ENCODE data around the gene PRKG1.
"Not testable (repeated sequence)": the region's sequence is repeated elsewhere in the genome, so short reads cannot be mapped to it uniquely, and the experiment has no call there.

The PRKG1 gene

DNA sequence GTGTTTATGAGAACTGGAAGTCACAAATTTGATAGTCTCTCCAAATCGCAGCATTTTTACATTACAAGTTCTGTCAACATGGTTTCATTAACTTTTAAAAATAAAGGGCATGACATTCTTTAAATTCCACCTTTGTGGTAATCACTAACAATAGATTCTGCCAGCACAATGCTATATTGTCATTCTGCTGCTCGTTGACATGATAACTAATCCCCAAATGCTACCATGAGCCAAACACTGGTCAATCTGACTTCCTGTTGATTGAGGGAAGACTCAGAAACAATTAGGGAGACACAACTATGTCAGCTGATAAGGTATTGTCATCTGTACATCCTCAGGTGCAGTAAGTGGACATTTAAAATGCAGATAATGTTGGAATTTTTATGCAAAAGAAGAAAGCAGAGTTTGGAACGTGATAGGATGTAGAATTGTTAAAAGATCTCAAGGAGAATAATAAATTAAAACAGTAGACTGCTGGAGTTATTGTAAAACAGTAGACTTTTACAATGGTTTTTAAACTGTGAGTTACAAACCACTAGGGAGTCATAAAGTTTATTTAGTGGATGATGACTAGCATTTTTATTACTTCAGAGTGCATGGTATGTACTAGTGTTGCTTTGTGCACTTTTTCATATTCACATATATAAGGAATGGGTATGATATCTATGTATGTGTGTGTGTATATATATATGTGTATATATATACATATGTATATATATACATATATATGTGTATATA is 1113.4 kb downstream of the PRKG1 start:
- Mint-ChIP-seq H3K27ac (no peak overlapping the region), H3K4me1 (ENCODE audit: low read depth) (no peaks in the 10 kb centered on the region), H3K36me3 (ENCODE audit: low read depth) (no peaks in the 10 kb centered on the region), H3K9me3 (no peaks in the 10 kb centered on the region), H3K4me3 (no peak overlapping the region), H3K27me3 (no peaks in the 10 kb centered on the region)
- no peak for DNase-seq

- Mint-ChIP-seq H3K27me3 (no peaks in the 10 kb centered on the region), H3K4me3 (no peak overlapping the region)
These were observed 1116.8 kb downstream of the PRKG1 start for GRCh38 chr10:52191049-52191448.

DNA sequence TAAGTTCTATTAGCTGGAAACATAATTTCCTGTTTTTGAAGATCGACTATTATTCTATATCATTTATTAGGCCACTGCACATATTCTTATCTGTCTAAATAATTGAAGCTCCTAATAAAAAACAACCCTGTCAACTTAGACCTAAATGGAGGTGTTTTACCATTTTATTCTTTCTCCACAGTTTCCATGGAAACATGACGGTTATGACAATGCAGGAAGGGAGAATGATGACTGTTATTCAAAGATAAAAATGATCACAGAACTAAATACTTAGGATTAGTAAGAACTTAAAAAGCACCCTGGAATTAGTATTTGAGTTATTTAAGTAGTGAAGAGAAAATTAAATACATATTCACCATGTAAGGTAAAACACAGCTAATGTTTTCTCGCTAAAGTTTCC is 1119.9 kb downstream of the PRKG1 start:
- Mint-ChIP-seq H3K36me3 (ENCODE audit: low read depth) (no peaks in the 10 kb centered on the region), H3K27me3 (no peaks in the 10 kb centered on the region), H3K4me3 (no peak overlapping the region), H3K27ac (no peak overlapping the region), H3K9me3 (no peaks in the 10 kb centered on the region), H3K4me1 (ENCODE audit: low read depth) (no peaks in the 10 kb centered on the region)
- DNase-seq = no peak

More at GRCh38 chr10:52191049-52191448, 1116.8 kb downstream of the PRKG1 start:
- DNase-seq = no peak
- Mint-ChIP-seq H3K36me3 (ENCODE audit: low read depth) (no peaks in the 10 kb centered on the region), H3K9me3 (no peaks in the 10 kb centered on the region), H3K27ac (no peak overlapping the region), H3K4me1 (ENCODE audit: low read depth) (no peaks in the 10 kb centered on the region)

DNA sequence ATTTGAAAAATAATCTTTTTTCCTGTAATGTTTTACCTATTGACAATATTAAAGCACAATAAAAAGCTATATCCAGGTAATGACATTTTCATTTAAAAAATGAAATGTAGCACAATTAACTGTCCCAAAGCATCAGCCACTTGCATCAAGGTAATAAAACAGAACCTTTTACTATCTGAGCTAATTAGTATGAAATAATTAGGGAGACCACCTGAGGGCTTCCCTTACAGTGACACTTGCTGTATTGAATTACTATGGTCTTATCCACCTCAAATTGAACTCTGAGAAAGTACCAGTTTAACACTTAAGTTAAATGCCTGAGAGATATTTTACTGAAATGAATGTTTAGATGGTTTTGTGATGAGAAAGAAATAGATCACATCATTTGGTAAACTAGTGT is 1120.4 kb downstream of the PRKG1 start:
- no peak for DNase-seq
- no peak overlapping the region for H3K4me3 Mint-ChIP-seq
- no peaks in the 10 kb centered on the region for H3K4me1 Mint-ChIP-seq (ENCODE audit: low read depth)
- no peaks in the 10 kb centered on the region for H3K36me3 Mint-ChIP-seq (ENCODE audit: low read depth)
- H3K27ac Mint-ChIP-seq = no peak overlapping the region
- H3K9me3 Mint-ChIP-seq = no peaks in the 10 kb centered on the region
- H3K27me3 Mint-ChIP-seq = no peaks in the 10 kb centered on the region

DNA sequence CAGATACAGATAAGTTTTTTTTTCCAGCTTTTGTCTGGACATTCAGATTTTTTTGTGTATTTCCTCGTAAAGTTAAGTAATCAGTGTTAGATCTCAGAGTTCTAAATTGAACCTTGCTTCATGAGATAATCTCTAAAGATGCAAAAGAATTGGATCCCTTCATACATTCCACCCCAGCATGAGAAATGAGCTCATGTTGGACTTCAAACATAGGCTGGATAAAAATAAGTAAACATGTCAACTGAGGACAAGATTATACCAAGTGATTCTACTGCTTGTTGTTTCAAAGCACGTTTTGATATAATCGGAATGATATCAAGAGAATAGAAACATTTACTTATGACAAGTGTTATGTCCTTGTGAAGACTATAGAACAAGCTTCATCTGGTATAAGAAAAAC is 1122.8 kb downstream of the PRKG1 start:
- no peak for DNase-seq
- Mint-ChIP-seq H3K27me3 (no peaks in the 10 kb centered on the region), H3K27ac (no peak overlapping the region), H3K36me3 (ENCODE audit: low read depth) (no peaks in the 10 kb centered on the region), H3K4me3 (no peak overlapping the region), H3K4me1 (ENCODE audit: low read depth) (no peaks in the 10 kb centered on the region), H3K9me3 (no peaks in the 10 kb centered on the region)

DNA sequence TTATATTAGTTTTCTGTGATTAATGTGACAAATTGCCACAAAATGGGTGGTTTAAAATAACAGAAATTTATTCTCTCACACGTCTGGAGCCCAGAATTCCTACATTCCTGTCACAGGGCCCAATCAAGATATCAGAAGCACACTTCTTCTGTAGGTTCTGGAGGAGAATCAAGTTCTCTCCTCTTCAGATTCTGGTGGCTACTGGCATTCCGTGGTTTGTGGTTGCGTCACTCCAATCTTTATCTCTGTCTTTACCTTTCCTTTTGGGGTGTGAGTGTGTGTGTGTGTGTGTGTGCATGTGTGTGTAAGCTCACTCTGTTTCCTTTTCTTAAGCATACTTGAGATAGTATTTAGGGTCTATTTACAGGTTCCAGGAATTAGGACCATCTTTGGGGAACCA is 1124.3 kb downstream of the PRKG1 start:
- Mint-ChIP-seq H3K4me3 (no peak overlapping the region), H3K36me3 (ENCODE audit: low read depth) (no peaks in the 10 kb centered on the region), H3K9me3 (no peaks in the 10 kb centered on the region), H3K27me3 (no peaks in the 10 kb centered on the region), H3K27ac (no peak overlapping the region), H3K4me1 (ENCODE audit: low read depth) (no peaks in the 10 kb centered on the region)
- no peak for DNase-seq

GRCh38 chr10:52204906-52205305 is 1130.6 kb downstream of the PRKG1 start:
- H3K27ac Mint-ChIP-seq; H3K9me3 Mint-ChIP-seq; DNase-seq; H3K36me3 Mint-ChIP-seq (ENCODE audit: low read depth); H3K4me3 Mint-ChIP-seq; H3K4me1 Mint-ChIP-seq (ENCODE audit: low read depth): not testable (repeated sequence)
- H3K27me3 Mint-ChIP-seq = peaks cover 10% of the 10 kb centered on the region

DNA sequence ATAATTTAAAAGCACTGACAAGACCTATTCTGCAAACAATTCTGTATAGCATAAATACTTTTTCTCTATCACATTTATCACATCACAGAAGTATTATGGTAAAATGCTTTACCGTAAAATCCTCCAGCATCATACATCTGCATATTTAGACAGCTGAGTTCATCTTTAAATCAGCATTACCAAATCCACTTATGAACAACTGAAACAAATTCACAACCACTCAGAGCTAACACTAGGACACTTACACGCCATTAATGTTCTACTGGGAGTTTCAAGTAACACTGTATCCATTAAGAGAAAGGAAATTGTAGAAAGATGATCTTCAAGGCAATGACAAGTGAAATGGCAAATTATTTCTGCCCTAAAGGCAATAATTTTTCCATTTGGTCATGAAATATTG is 1134.1 kb downstream of the PRKG1 start:
- Mint-ChIP-seq H3K27ac (no peak overlapping the region), H3K36me3 (ENCODE audit: low read depth) (no peaks in the 10 kb centered on the region), H3K9me3 (no peaks in the 10 kb centered on the region), H3K4me3 (no peak overlapping the region), H3K27me3 (peaks cover 10% of the 10 kb centered on the region), H3K4me1 (ENCODE audit: low read depth) (no peaks in the 10 kb centered on the region)
- no peak for DNase-seq

- no peak for DNase-seq
- Mint-ChIP-seq H3K4me3 (no peak overlapping the region), H3K36me3 (ENCODE audit: low read depth) (no peaks in the 10 kb centered on the region), H3K27me3 (peaks cover 8% of the 10 kb centered on the region), H3K4me1 (ENCODE audit: low read depth) (no peaks in the 10 kb centered on the region), H3K27ac (no peak overlapping the region), H3K9me3 (no peaks in the 10 kb centered on the region)
These were observed 1135.9 kb downstream of the PRKG1 start for GRCh38 chr10:52210161-52210560.

DNA sequence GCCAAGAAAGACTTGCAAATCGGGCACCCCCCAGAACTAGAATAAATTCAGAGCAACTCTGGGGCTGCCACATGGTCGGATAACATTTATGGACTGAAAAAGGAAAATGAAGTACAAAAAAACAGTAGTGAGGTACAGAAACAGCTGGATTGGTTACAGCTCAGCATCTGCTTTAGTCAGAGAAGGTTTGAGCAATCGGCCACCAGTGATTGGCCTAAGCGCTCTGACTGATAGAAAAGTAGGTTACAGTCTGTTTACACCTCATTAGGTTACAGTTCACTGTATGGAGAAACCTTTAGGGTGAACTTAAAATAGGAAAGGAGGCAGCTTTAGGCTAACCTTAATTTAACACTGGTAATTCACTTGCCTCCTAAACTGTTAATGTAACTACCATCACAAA is 1137.8 kb downstream of the PRKG1 start:
- DNase-seq = no peak
- Mint-ChIP-seq H3K9me3 (no peaks in the 10 kb centered on the region), H3K36me3 (ENCODE audit: low read depth) (no peaks in the 10 kb centered on the region), H3K27ac (no peak overlapping the region), H3K27me3 (peaks cover 3% of the 10 kb centered on the region), H3K4me3 (no peak overlapping the region), H3K4me1 (ENCODE audit: low read depth) (no peaks in the 10 kb centered on the region)

DNA sequence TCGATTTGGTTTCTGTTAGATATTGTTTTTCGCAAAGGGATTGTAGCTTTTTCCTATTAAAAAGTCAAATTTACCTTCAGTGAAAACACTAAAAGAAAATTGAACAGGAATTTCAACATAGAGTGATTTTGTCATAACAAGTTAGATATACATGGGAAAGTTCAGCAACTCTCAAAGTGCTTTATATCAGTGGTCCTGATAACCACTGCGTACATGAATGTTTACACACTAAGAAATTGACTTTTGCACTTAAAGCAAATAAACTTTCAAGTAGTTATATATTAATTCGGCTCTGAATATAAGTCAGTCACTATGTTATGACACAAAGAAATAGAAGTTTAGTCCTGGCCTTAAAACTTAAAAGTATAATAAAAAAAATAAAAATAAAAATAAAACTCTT is 1138.5 kb downstream of the PRKG1 start:
- Mint-ChIP-seq H3K4me3 (no peak overlapping the region), H3K27me3 (peaks cover under 1% of the 10 kb centered on the region), H3K9me3 (no peaks in the 10 kb centered on the region), H3K36me3 (ENCODE audit: low read depth) (no peaks in the 10 kb centered on the region), H3K27ac (no peak overlapping the region), H3K4me1 (ENCODE audit: low read depth) (no peaks in the 10 kb centered on the region)
- no peak for DNase-seq

DNA sequence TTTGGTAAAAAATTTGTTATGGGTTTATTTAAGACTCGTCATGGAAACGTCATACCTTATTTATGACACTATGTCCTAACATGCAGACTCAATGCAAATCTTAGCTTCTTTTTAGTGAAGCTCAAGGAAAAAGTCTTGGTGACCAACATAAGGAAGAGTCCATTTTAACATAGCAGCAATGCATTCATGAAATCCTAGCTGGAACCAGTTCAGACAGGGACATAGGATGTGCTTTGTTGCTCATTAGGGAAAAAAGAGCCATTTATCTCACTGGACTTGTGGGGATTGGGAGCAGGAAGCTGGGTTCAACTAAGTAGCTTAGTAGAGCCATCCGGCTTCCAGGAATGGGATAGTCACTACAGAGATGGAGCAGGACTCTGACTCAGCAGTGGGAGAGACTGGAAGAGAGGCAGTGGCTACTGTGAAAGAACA is 1139.0 kb downstream of the PRKG1 start:
- H3K27me3 Mint-ChIP-seq = no peaks in the 10 kb centered on the region
- no peak for DNase-seq
- no peak overlapping the region for H3K4me3 Mint-ChIP-seq
- no peaks in the 10 kb centered on the region for H3K36me3 Mint-ChIP-seq (ENCODE audit: low read depth)
- no peaks in the 10 kb centered on the region for H3K4me1 Mint-ChIP-seq (ENCODE audit: low read depth)
- no peak overlapping the region for H3K27ac Mint-ChIP-seq
- no peaks in the 10 kb centered on the region for H3K9me3 Mint-ChIP-seq

GRCh38 chr10:52215745-52216361 is 1141.6 kb downstream of the PRKG1 start:
- Mint-ChIP-seq H3K4me3 (no peak overlapping the region), H3K27me3 (no peaks in the 10 kb centered on the region), H3K36me3 (ENCODE audit: low read depth) (no peaks in the 10 kb centered on the region), H3K9me3 (no peaks in the 10 kb centered on the region), H3K4me1 (ENCODE audit: low read depth) (no peaks in the 10 kb centered on the region), H3K27ac (no peak overlapping the region)
- no peak for DNase-seq

DNA sequence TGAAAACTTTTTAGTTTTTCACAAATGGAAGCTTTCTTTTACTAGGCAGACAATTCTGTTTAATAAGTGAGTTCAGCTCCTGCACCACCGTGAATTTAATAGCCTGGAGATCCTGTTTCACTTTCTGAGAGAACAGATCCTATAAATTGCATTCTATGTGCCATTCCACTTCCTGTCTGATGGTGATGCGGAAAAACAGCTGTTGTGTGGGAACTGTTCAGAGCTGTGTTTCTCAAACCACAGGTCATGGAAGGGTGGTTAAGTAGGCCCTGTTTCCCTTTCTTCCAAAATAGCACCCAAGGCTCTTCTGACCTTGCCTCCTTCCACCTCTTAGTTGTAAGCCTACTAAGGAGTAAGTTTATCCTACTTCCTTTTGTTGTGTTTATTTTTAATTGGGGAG is 1142.6 kb downstream of the PRKG1 start:
- DNase-seq = no peak
- Mint-ChIP-seq H3K9me3 (no peaks in the 10 kb centered on the region), H3K36me3 (ENCODE audit: low read depth) (no peaks in the 10 kb centered on the region), H3K4me1 (ENCODE audit: low read depth) (no peaks in the 10 kb centered on the region), H3K4me3 (no peak overlapping the region), H3K27me3 (no peaks in the 10 kb centered on the region), H3K27ac (no peak overlapping the region)

GRCh38 chr10:52217531-52217930 is 1143.2 kb downstream of the PRKG1 start:
- no peak for DNase-seq
- Mint-ChIP-seq H3K27ac (no peak overlapping the region), H3K4me1 (ENCODE audit: low read depth) (peaks cover 3% of the 10 kb centered on the region), H3K36me3 (ENCODE audit: low read depth) (no peaks in the 10 kb centered on the region), H3K9me3 (no peaks in the 10 kb centered on the region), H3K4me3 (no peak overlapping the region), H3K27me3 (no peaks in the 10 kb centered on the region)
